ENCODE measurements around the gene TNRC18. TPM values are rescaled to one million over a fixed set of nuclear protein-coding genes. Genes with fewer than 3 reads are reported as not detected.
"Not testable (repeated sequence)": the region's sequence is repeated elsewhere in the genome, so short reads cannot be mapped to it uniquely, and the experiment has no call there.

The TNRC18 gene
- total and polyA plus RNA-seq, 7 donors, result 5.9 to 27.9 (median 18.5) TPM

DNA sequence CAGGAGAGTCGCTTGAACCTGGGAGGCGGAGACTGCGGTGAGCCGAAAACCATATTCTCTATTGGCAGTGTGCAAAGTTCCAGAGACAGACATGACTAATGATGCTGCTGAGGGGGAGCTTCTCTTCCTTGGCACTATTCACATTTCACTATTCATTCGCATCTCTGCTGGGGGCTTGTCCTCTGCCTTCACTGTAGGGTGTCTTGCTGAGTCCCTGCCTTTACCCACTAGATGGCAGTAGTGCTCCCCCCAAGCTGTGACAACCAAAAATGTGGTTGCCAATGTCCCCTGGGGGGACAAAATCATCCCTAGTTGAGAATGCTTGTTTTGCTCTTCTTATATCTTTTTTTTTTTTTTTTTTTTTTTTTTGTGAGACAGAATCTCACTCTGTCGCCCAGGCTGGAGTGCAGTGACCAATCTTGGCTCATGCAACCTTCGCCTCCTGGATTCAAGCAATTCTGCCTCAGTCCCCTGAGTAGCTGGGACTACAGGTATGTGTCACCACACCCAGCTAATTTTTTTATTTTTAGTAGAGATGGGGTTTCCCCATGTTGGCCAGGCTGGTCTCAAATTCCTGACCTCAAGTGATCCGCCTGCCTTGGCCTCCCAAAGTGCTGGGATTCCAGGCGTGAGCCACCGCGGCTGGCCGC, 57.5 kb downstream of the TNRC18 start:
- 75 to 86% (median 81%) methylated on average over 12 of the region's 12 CpGs for WGBS, 3 donors
- H3K36me3 ChIP-seq (ENCODE audit: insufficient read depth in 1 of 2, low read depth in 1 of 2), result peaks cover 2 to 37% of the 10 kb centered on the region in 2 donors
- H3K27ac ChIP-seq; H3K27me3 ChIP-seq (ENCODE audit: insufficient read depth in 3 of 3, low read length in 2 of 3); H3K9me3 ChIP-seq; H3K4me3 ChIP-seq; H3K4me1 ChIP-seq: not testable (repeated sequence)
- TF ChIP-seq, protein P1, sequence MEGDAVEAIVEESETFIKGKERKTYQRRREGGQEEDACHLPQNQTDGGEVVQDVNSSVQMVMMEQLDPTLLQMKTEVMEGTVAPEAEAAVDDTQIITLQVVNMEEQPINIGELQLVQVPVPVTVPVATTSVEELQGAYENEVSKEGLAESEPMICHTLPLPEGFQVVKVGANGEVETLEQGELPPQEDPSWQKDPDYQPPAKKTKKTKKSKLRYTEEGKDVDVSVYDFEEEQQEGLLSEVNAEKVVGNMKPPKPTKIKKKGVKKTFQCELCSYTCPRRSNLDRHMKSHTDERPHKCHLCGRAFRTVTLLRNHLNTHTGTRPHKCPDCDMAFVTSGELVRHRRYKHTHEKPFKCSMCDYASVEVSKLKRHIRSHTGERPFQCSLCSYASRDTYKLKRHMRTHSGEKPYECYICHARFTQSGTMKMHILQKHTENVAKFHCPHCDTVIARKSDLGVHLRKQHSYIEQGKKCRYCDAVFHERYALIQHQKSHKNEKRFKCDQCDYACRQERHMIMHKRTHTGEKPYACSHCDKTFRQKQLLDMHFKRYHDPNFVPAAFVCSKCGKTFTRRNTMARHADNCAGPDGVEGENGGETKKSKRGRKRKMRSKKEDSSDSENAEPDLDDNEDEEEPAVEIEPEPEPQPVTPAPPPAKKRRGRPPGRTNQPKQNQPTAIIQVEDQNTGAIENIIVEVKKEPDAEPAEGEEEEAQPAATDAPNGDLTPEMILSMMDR (IDR thresholded peaks at IDR 0.05), result peak; percentile 84
- peak; percentile 75 to 92 (median 82) for ATAC-seq
- intact Hi-C loops (cut with DNase I), result loop anchor here (2.0 to 5.0 kb wide), 2 partner anchors 85 to 86 kb away; no protein-coding TSS in a partner anchor
- peak; percentile 54 to 71 for DNase-seq

DNA sequence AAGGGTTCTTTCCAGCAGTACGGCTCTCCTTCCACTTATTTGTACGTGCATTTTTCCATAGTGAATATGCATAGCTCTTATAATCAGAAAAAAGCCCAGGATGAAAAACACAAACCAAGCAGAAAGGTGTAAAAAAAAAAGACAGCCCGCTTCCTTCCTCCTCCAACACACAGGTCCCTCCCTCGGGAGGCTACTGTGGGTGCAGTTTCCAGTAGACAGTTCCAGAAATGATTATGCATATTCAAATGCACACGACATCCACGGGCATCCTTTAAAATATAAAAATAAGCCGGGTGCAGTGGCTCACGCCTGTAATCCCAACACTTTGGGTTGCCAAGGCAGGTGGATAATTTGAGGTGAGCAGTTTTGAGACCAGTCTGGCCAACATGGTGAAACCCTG, 59.9 kb downstream of the TNRC18 start:
- Histone ChIP-seq H3K4me1 (no peaks in the 10 kb centered on the region), H3K9me3 (no peaks in the 10 kb centered on the region), H3K27me3 (ENCODE audit: insufficient read depth in 3 of 3, low read length in 2 of 3) (no peaks in the 10 kb centered on the region), H3K4me3 (no peak overlapping the region), H3K36me3 (ENCODE audit: insufficient read depth in 1 of 2, low read depth in 1 of 2) (peaks cover 0 to 40% of the 10 kb centered on the region in 2 donors), H3K27ac (no peak overlapping the region)
- ATAC-seq (no peak), DNase-seq (no peak)
- TF ChIP-seq, protein P1 (IDR thresholded peaks at IDR 0.05), result no peak
- 77 to 84% (median 81%) methylated on average over 8 of the region's 8 CpGs for WGBS, 3 donors
- intact Hi-C loops (cut with DNase I), result no loop called here

DNA sequence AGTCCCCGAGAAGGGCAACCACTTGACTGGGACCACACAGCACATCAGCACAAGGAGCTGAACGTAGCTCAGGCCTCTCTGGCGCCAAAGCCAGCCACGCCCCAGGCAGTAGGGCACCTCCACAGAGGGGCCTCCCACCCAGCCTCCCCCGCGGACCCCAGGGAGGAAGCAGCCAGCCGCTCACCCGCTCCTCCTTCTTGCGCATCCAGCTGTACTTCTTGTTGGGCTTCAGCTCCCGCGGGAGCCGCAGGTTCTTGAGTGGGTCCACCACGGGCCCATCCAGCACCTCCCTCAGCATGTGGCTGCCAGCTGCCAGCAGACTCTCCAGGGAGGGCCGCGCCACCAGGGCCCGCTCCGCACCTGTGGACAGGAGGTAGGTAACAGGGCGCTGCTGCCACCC, 61.2 kb downstream of the TNRC18 start:
- H3K36me3 ChIP-seq (ENCODE audit: insufficient read depth in 1 of 2, low read depth in 1 of 2), result peaks cover 0 to 52% of the 10 kb centered on the region in 2 donors
- ATAC-seq, result no peak
- intact Hi-C loops (cut with DNase I), result no loop called here
- WGBS, 3 donors, result 93 to 95% (median 93%) methylated on average over 17 to 18 of the region's 18 CpGs
- TF ChIP-seq, protein P1 (IDR thresholded peaks at IDR 0.05), result no peak
- no peaks in the 10 kb centered on the region for H3K27me3 ChIP-seq (ENCODE audit: insufficient read depth in 3 of 3, low read length in 2 of 3)
- H3K27ac ChIP-seq, result no peak overlapping the region
- H3K4me3 ChIP-seq, result no peak overlapping the region
- H3K9me3 ChIP-seq, result no peaks in the 10 kb centered on the region
- DNase-seq, result no peak
- no peaks in the 10 kb centered on the region for H3K4me1 ChIP-seq

DNA sequence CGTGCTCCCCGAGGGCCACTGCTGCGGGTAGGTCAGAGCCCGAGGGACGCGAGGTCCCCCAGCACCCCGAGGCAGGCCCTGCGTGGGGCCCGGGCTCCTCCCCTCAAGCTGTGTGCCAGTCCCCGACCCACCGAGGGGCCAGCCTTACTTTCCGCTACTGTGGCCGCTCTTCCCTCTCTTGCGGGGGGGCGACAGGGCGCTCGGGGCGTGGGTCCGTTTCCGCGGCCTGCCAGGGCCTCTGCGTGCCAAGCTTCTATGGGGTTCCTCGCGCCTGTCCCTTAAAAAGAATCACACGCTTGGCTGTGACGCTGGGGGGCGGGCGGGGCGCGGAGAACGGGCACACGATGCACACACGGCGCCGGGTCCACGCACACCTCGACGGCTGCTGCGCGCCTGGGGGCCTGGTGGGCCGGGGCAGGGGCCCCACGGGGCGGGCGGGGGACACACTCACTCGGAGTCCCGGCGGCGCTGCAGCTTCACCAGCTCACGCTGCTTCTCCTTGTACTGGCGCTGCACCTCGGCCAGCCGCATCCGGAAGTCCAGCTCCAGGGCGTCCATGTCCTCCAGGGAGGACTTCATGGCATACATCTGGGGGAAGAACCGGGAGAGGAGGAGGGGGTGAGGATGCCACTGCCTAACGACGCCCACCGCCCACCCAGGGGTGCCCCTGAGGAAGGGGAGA, 62.0 kb downstream of the TNRC18 start:
- no peak for DNase-seq
- no peaks in the 10 kb centered on the region for H3K4me1 ChIP-seq
- intact Hi-C loops (cut with DNase I), result no loop called here
- WGBS, 3 donors, result 91 to 95% (median 93%) methylated on average over 45 to 58 of the region's 58 CpGs
- peaks cover 0 to 61% of the 10 kb centered on the region in 2 donors for H3K36me3 ChIP-seq (ENCODE audit: insufficient read depth in 1 of 2, low read depth in 1 of 2)
- H3K4me3 ChIP-seq, result no peak overlapping the region
- H3K27ac ChIP-seq, result no peak overlapping the region
- ATAC-seq, result no peak
- TF ChIP-seq, protein P1 (IDR thresholded peaks at IDR 0.05), result no peak
- no peaks in the 10 kb centered on the region for H3K9me3 ChIP-seq
- no peaks in the 10 kb centered on the region for H3K27me3 ChIP-seq (ENCODE audit: insufficient read depth in 3 of 3, low read length in 2 of 3)

All from psoas muscle (tissue), 8 donors.